ENCODE results near the gene ZER1. TPM values are rescaled to one million over a fixed set of nuclear protein-coding genes. Genes with fewer than 3 reads are reported as not detected.

ZER1 gene
- total RNA-seq, 1 donor from 2014 or later, result 33.8 TPM

GRCh38 chr9:128689820-128690683 lies 81.7 kb downstream of the ZER1 start:
- DNase-seq (ENCODE audit: low spot score), result peak; percentile 34
- peaks cover 27% of the 10 kb centered on the region for H3K4me1 Mint-ChIP-seq (ENCODE audit: low read depth)

DNA sequence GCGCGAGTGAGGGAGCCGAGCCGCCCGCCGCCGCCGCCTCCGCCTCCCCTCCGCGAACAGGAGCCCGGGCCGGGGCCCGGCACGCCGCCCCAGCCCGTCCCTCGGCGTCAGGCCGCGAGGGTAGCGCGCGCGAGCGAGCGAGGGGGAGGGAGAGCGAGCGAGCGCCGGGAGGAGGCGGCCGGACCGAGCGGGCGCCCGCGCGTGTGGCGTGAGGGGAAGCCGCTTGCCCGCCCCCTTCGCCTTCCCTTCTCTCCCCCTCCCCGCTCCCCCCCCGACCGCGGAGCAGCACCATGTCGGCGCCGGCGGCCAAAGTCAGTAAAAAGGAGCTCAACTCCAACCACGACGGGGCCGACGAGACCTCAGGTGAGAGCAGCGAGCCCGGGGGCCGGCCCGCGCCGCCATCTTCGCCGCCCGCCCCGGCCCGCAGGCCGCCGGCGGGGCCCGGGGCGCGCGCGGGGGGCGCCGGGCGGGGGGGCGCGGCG lies 82.4 kb downstream of the ZER1 start:
- no peaks in the 10 kb centered on the region for H3K9me3 Mint-ChIP-seq (ENCODE audit: low read depth)
- H3K4me3 Mint-ChIP-seq (ENCODE audit: unreplicated experiment), result peak overlapping the region; percentile 54
- no peaks in the 10 kb centered on the region for H3K27me3 Mint-ChIP-seq (ENCODE audit: low read depth)
- TF ChIP-seq, protein P1, sequence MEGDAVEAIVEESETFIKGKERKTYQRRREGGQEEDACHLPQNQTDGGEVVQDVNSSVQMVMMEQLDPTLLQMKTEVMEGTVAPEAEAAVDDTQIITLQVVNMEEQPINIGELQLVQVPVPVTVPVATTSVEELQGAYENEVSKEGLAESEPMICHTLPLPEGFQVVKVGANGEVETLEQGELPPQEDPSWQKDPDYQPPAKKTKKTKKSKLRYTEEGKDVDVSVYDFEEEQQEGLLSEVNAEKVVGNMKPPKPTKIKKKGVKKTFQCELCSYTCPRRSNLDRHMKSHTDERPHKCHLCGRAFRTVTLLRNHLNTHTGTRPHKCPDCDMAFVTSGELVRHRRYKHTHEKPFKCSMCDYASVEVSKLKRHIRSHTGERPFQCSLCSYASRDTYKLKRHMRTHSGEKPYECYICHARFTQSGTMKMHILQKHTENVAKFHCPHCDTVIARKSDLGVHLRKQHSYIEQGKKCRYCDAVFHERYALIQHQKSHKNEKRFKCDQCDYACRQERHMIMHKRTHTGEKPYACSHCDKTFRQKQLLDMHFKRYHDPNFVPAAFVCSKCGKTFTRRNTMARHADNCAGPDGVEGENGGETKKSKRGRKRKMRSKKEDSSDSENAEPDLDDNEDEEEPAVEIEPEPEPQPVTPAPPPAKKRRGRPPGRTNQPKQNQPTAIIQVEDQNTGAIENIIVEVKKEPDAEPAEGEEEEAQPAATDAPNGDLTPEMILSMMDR (IDR thresholded peaks at IDR 0.05), result no peak
- peaks cover 16% of the 10 kb centered on the region for H3K36me3 Mint-ChIP-seq (ENCODE audit: low read depth)
- no peak overlapping the region for H3K27ac Mint-ChIP-seq (ENCODE audit: unreplicated experiment)
- DNase-seq (ENCODE audit: low spot score), result no peak
- H3K4me1 Mint-ChIP-seq (ENCODE audit: low read depth), result peaks cover 34% of the 10 kb centered on the region

More at GRCh38 chr9:128689820-128690683, 81.7 kb downstream of the ZER1 start:
- Mint-ChIP-seq H3K9me3 (ENCODE audit: low read depth) (no peaks in the 10 kb centered on the region), H3K36me3 (ENCODE audit: low read depth) (peaks cover 21% of the 10 kb centered on the region), H3K4me3 (ENCODE audit: unreplicated experiment) (peak overlapping the region; percentile 95), H3K27ac (ENCODE audit: unreplicated experiment) (peak overlapping the region; percentile 93), H3K27me3 (ENCODE audit: low read depth) (no peaks in the 10 kb centered on the region)
- TF ChIP-seq, protein P1 (IDR thresholded peaks at IDR 0.05), result no peak

GRCh38 chr9:128688501-128689292 lies 83.0 kb downstream of the ZER1 start, which contains the start of gene SET:
Gene SET, plus strand, starts transcription at chr9:128689222. Its CDS starts 361 bp downstream, at chr9:128689583.
- H3K27ac Mint-ChIP-seq (ENCODE audit: unreplicated experiment), result peak within 1 kb of the TSS; percentile 79
- no peaks in the 10 kb centered on the region for H3K9me3 Mint-ChIP-seq (ENCODE audit: low read depth)
- peaks cover 14% of the 10 kb centered on the region for H3K36me3 Mint-ChIP-seq (ENCODE audit: low read depth)
- H3K27me3 Mint-ChIP-seq (ENCODE audit: low read depth), result no peaks in the 10 kb centered on the region
- TF ChIP-seq, protein P1 (IDR thresholded peaks at IDR 0.05), result no peak
- DNase-seq (ENCODE audit: low spot score), result peak; percentile 94
- peaks cover 37% of the 10 kb centered on the region for H3K4me1 Mint-ChIP-seq (ENCODE audit: low read depth)
- H3K4me3 Mint-ChIP-seq (ENCODE audit: unreplicated experiment), result peak within 1 kb of the TSS; percentile 72

DNA sequence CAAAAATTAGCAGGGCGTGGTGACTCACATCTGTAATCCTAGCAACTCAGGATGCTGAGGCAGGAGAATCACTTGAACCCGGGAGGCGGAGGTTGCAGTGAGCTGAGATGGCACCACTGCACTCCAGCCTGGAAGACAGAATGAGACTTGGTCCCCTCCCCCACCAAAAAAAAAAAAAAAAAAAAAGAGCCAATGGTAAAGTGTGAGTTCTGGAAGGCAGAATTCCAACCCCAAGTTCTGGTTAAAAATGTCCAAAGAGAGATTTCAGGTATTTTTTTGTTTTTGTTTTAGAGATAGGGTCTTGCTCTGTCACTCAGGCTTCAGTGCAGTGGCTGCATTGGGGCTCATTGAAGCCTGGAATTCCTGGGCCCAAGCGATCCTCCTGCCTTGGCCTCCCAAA lies 84.3 kb downstream of the ZER1 start:
- Mint-ChIP-seq H3K27ac (ENCODE audit: unreplicated experiment) (no peak overlapping the region), H3K9me3 (ENCODE audit: low read depth) (no peaks in the 10 kb centered on the region), H3K4me1 (ENCODE audit: low read depth) (peaks cover 44% of the 10 kb centered on the region), H3K4me3 (ENCODE audit: unreplicated experiment) (no peak overlapping the region), H3K27me3 (ENCODE audit: low read depth) (no peaks in the 10 kb centered on the region), H3K36me3 (ENCODE audit: low read depth) (peaks cover 8% of the 10 kb centered on the region)
- DNase-seq (ENCODE audit: low spot score), result no peak
- TF ChIP-seq, protein P1 (IDR thresholded peaks at IDR 0.05), result no peak
